Endothelial cell (in vitro differentiated cells): Measurements from ENCODE around the gene MAML3. TPM values are rescaled to one million over a fixed set of nuclear protein-coding genes. Genes with fewer than 3 reads are reported as not detected.

Source experiments
- DNase-seq: peaks from one replicate; pipeline ENCODE4 v3.0.0; 2021; ENCODE audit warnings: low spot score
- H3K27ac Mint-ChIP-seq: one replicate; pipeline ENCODE4 v1.8.0; 2021; ENCODE audit warnings: mixed read lengths, inconsistent platforms; ENCODE audit not compliant: unreplicated experiment
- H3K27me3 Mint-ChIP-seq: one replicate; pipeline ENCODE4 v1.8.0; 2021; ENCODE audit warnings: mild to moderate bottlenecking, moderate library complexity, mixed read lengths, inconsistent platforms; ENCODE audit not compliant: unreplicated experiment
- H3K36me3 Mint-ChIP-seq: one replicate; pipeline ENCODE4 v1.8.0; 2021; ENCODE audit warnings: mild to moderate bottlenecking, low read depth, mixed read lengths, inconsistent platforms; ENCODE audit not compliant: unreplicated experiment
- H3K4me1 Mint-ChIP-seq: one replicate; pipeline ENCODE4 v1.8.0; 2021; ENCODE audit warnings: mild to moderate bottlenecking, mixed read lengths, inconsistent platforms; ENCODE audit not compliant: unreplicated experiment
- H3K4me3 Mint-ChIP-seq: one replicate; pipeline ENCODE4 v1.8.0; 2021; ENCODE audit warnings: mild to moderate bottlenecking, mixed read lengths, inconsistent platforms; ENCODE audit not compliant: unreplicated experiment
- H3K9me3 Mint-ChIP-seq: one replicate; pipeline ENCODE4 v1.8.0; 2021; ENCODE audit warnings: mixed read lengths, inconsistent platforms; ENCODE audit not compliant: unreplicated experiment
- total RNA-seq: library from RNA; stranded (reverse); fragmentation: NEBNext Ultra II Directional; extraction: Animal tissue kit (Norgen Biotek cat#: 25700); gene quantifications from one replicate; pipeline ENCODE4 v1.2.1, GENCODE V29; 2021; ENCODE audit not compliant: unreplicated experiment
- TF ChIP-seq, protein P1 (sequence below): fragments of 200-600 bp; sonication (generic); IDR thresholded peaks from one replicate; pipeline ENCODE4 v1.5.0; 2021; ENCODE audit warnings: antibody characterized with exemption; ENCODE audit not compliant: unreplicated experiment

MAML3 gene
- total RNA-seq, 1 donor from 2014 or later, result 31.0 TPM

DNA sequence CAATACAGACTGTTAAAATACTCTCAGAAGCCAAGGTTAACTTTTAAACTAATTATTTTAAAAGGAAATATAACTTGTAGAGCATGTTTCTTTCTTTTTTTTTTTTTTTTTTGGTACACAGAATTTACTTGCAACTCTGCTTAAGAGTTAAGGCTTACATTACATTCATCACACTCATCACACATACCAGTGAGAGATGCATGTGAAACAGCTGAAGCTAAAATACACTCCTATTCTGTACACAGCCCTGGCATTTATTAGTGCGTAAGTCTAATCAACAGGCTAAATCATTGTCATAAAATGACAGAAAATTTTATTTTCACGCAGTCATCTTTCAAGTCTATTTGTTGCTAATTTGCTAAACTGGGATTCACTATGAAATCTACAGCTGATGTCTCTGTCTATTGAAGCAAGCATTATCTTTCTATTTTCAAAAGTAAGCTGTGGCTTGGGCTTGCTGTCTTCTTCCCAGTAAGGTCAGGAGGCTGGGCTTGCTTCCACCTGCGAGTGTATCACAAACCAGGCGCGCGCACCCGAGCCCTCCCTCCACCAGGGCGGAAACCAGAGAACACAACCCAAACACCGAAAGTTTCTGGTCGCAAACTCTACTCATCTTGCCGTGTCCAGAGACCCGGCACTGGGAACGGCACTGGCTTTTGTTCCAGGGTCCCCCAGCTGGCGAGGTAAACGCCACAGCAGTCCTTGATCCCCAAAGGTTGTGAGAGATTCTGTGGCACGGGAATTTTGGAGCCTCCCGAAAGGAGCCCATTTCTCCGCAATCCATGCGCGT lies 3.9 kb downstream of the MAML3 start:
- Mint-ChIP-seq H3K36me3 (peaks cover 4% of the 10 kb centered on the region), H3K27ac (peak overlapping the region; percentile 95), H3K4me3 (peak overlapping the region; percentile 89), H3K9me3 (peaks cover 4% of the 10 kb centered on the region), H3K27me3 (peaks cover 14% of the 10 kb centered on the region), H3K4me1 (peaks cover 32% of the 10 kb centered on the region)
- TF ChIP-seq, protein P1, sequence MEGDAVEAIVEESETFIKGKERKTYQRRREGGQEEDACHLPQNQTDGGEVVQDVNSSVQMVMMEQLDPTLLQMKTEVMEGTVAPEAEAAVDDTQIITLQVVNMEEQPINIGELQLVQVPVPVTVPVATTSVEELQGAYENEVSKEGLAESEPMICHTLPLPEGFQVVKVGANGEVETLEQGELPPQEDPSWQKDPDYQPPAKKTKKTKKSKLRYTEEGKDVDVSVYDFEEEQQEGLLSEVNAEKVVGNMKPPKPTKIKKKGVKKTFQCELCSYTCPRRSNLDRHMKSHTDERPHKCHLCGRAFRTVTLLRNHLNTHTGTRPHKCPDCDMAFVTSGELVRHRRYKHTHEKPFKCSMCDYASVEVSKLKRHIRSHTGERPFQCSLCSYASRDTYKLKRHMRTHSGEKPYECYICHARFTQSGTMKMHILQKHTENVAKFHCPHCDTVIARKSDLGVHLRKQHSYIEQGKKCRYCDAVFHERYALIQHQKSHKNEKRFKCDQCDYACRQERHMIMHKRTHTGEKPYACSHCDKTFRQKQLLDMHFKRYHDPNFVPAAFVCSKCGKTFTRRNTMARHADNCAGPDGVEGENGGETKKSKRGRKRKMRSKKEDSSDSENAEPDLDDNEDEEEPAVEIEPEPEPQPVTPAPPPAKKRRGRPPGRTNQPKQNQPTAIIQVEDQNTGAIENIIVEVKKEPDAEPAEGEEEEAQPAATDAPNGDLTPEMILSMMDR, result no peak
- peak; percentile 70 for DNase-seq

DNA sequence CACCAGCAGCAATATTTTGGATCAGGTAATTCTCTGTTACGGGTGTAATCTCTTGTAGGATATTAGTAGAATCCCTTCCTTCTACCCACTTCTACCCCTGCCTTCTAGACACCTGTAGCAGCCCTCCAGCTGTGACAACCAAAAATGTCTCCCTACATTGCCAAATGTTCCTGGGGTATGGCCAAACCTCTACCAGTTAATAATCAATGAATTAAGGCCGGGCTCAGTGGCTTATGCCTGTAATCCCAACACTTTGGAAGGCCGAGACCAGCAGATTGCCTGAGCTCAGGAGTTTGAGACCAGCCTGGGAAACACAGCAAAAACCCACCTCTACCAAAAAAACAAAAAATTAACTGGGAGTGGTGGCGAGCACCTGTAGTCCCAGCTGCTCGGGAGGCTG lies 9.9 kb downstream of the MAML3 start:
- no peak overlapping the region for H3K27ac Mint-ChIP-seq
- DNase-seq, result no peak
- no peak overlapping the region for H3K4me3 Mint-ChIP-seq
- H3K36me3 Mint-ChIP-seq, result no peaks in the 10 kb centered on the region
- peaks cover 33% of the 10 kb centered on the region for H3K4me1 Mint-ChIP-seq
- peaks cover 2% of the 10 kb centered on the region for H3K27me3 Mint-ChIP-seq
- peaks cover 4% of the 10 kb centered on the region for H3K9me3 Mint-ChIP-seq
- TF ChIP-seq, protein P1, result no peak

DNA sequence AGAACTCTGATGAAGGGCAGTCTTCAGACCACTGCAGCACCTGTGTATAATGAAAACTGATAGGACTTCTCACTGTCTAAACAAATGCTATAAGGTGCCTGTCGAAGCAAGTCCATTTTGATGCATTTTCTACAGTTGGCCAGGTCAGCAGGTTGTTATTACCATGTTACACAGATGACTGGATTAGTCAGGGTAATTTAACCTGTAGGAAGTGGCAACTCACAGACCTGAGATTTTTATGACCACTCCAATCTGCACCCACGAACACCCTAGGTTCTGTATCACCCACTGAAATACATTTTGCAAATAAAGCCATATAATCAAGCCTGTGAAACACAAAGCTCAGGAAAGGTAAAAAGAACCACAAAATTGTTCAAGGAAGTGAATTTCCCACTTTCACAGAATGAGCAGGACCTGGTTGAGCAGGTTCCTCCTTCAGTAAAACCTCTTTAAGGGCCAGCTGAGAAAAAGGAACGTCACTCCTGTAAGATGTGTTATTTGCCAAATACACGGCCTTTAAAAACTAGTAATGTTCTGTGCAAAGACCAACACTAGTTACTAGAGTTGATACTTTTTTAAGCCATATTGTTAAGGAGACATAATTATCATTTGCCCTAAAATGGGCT lies 12.7 kb downstream of the MAML3 start:
- TF ChIP-seq, protein P1, result no peak
- Mint-ChIP-seq H3K27ac (no peak overlapping the region), H3K27me3 (peaks cover 2% of the 10 kb centered on the region), H3K4me1 (peaks cover 27% of the 10 kb centered on the region), H3K9me3 (no peaks in the 10 kb centered on the region), H3K4me3 (no peak overlapping the region), H3K36me3 (no peaks in the 10 kb centered on the region)
- DNase-seq, result no peak

DNA sequence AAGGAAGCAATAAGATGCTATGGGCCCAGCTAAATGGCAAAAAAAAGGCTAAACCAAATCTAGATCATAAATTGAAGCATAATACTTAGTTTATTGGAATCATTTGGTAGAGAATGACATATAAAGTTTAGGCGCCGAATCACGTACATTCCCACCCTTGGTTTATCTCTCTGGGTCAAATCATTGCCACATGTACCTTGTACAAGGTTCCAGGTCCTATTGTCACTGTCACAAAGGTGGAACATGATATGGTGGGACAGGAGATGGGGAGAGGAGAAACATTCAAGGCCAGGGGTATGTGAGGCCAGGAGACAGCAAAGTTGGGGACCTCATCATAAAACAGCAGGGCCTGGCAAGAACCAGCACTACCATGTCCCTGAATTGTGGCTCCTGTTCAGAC lies 13.4 kb downstream of the MAML3 start:
- DNase-seq, result no peak
- peaks cover 2% of the 10 kb centered on the region for H3K27me3 Mint-ChIP-seq
- no peak overlapping the region for H3K27ac Mint-ChIP-seq
- no peak overlapping the region for H3K4me3 Mint-ChIP-seq
- peaks cover 33% of the 10 kb centered on the region for H3K4me1 Mint-ChIP-seq
- H3K9me3 Mint-ChIP-seq, result no peaks in the 10 kb centered on the region
- H3K36me3 Mint-ChIP-seq, result no peaks in the 10 kb centered on the region
- TF ChIP-seq, protein P1, result no peak

DNA sequence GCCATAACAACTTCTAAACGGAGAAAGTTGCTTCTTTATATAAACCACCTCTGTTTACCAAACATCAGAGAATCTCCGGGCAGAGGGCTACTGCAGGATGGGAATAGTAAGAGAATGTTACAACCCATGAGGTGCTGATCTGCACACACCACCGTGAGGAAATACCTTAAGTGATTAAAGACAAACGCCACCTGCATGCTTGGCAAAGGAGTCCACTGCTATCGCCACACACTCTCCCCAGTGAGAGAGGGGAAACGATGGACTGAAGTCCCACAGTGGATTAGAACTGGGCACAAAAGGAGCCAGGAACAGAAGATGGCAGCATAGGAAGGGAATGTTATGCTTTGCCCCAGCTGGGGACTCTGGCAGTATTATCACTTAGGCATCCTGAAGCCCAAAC lies 15.6 kb downstream of the MAML3 start:
- H3K9me3 Mint-ChIP-seq, result no peaks in the 10 kb centered on the region
- H3K27ac Mint-ChIP-seq, result no peak overlapping the region
- H3K27me3 Mint-ChIP-seq, result peaks cover 2% of the 10 kb centered on the region
- TF ChIP-seq, protein P1, result no peak
- H3K4me3 Mint-ChIP-seq, result no peak overlapping the region
- H3K4me1 Mint-ChIP-seq, result peaks cover 43% of the 10 kb centered on the region
- no peak for DNase-seq
- no peaks in the 10 kb centered on the region for H3K36me3 Mint-ChIP-seq
